Measurements from ENCODE around the gene TAPBPL.
"Not testable (repeated sequence)": the region's sequence is repeated elsewhere in the genome, so short reads cannot be mapped to it uniquely, and the experiment has no call there.

The TAPBPL gene

GRCh38 chr12:6489449-6489848 is 37.6 kb downstream of the TAPBPL start:
- POLR2A ChIA-PET: interaction anchor here (2.2 kb wide), 1 partner anchor 19 kb away, joined by 8 read pairs; the partner anchor contains the start of gene VAMP1
- H3K4me1 ChIP-seq (ENCODE audit: control extremely low read depth in 1 of 4, control insufficient read depth in 4 of 4, insufficient read depth in 4 of 4, low read length in 3 of 4): peaks cover 10 to 16% (median 13%) of the 10 kb centered on the region in 4 experiments
- no peaks in the 10 kb centered on the region for H3K9me3 ChIP-seq (ENCODE audit: control extremely low read depth in 1 of 5, control insufficient read depth in 4 of 5, insufficient read depth in 2 of 5, low read depth in 1 of 5, low read length in 4 of 5)
- no peak overlapping the region for H3K4me3 ChIP-seq (ENCODE audit: control insufficient read depth in 1 of 7, extremely low read depth in 1 of 7, insufficient read depth in 4 of 7, low read depth in 2 of 7, low read length in 6 of 7)
- CTCF ChIA-PET: no interaction called here
- no peaks in the 10 kb centered on the region for H3K27me3 ChIP-seq (replicated peaks in 2 of 5; ENCODE audit: control insufficient read depth in 4 of 5, insufficient read depth in 5 of 5, low read length in 4 of 5)
- WGBS (ENCODE audit: insufficient coverage): 86% methylated on average over 4 of the region's 4 CpGs
- no peak for DNase-seq
- H3K36me3 ChIP-seq (ENCODE audit: control insufficient read depth in 4 of 4, insufficient read depth in 4 of 4, low read length in 3 of 4): peaks cover 0 to 6% (median 2%) of the 10 kb centered on the region in 4 experiments
- no peak overlapping the region for H3K27ac ChIP-seq (ENCODE audit: insufficient read depth in 1 of 2, low read depth in 1 of 2, low read length in 2 of 2, poor library complexity in 1 of 2, severe bottlenecking in 2 of 2)

- H3K36me3 ChIP-seq (ENCODE audit: control insufficient read depth in 4 of 4, insufficient read depth in 4 of 4, low read length in 3 of 4); H3K27me3 ChIP-seq (replicated peaks in 2 of 5; ENCODE audit: control insufficient read depth in 4 of 5, insufficient read depth in 5 of 5, low read length in 4 of 5); H3K4me3 ChIP-seq (ENCODE audit: control insufficient read depth in 1 of 7, extremely low read depth in 1 of 7, insufficient read depth in 4 of 7, low read depth in 2 of 7, low read length in 6 of 7); H3K9me3 ChIP-seq (ENCODE audit: control extremely low read depth in 1 of 5, control insufficient read depth in 4 of 5, insufficient read depth in 2 of 5, low read depth in 1 of 5, low read length in 4 of 5); POLR2A ChIA-PET; H3K27ac ChIP-seq (ENCODE audit: insufficient read depth in 1 of 2, low read depth in 1 of 2, low read length in 2 of 2, poor library complexity in 1 of 2, severe bottlenecking in 2 of 2); DNase-seq: not testable (repeated sequence)
- CTCF ChIA-PET: interaction anchor here (0.7 to 0.8 kb wide), 4 partner anchors 11 to 78 kb away, joined by 3 read pairs; partner anchors contain the start of gene NOP2
- H3K4me1 ChIP-seq (ENCODE audit: control extremely low read depth in 1 of 4, control insufficient read depth in 4 of 4, insufficient read depth in 4 of 4, low read length in 3 of 4): peaks cover 21 to 29% (median 25%) of the 10 kb centered on the region in 4 experiments
- no CpG with 5 or more reads among the region's 1 CpG for WGBS (ENCODE audit: insufficient coverage)
Observed at GRCh38 chr12:6490673-6491072, 38.8 kb downstream of the TAPBPL start.

GRCh38 chr12:6492838-6493496 is 41.1 kb downstream of the TAPBPL start, which contains the start of gene MRPL51:
Gene MRPL51 (minus strand): TSS chr12:6493262. CDS start chr12:6493136, 126 bp downstream.
- peak within 1 kb of the TSS; percentile 90 to 98 (median 95) for H3K4me3 ChIP-seq (ENCODE audit: control insufficient read depth in 1 of 7, extremely low read depth in 1 of 7, insufficient read depth in 4 of 7, low read depth in 2 of 7, low read length in 6 of 7)
- H3K27ac ChIP-seq (ENCODE audit: insufficient read depth in 1 of 2, low read depth in 1 of 2, low read length in 2 of 2, poor library complexity in 1 of 2, severe bottlenecking in 2 of 2): peak within 1 kb of the TSS; percentile 93 to 94
- DNase-seq: peak; percentile 88 to 95 (median 93)
- 0% methylated on average over 31 of the region's 39 CpGs for WGBS (ENCODE audit: insufficient coverage)
- peaks cover 3 to 20% (median 9%) of the 10 kb centered on the region in 4 experiments for H3K36me3 ChIP-seq (ENCODE audit: control insufficient read depth in 4 of 4, insufficient read depth in 4 of 4, low read length in 3 of 4)
- H3K4me1 ChIP-seq (ENCODE audit: control extremely low read depth in 1 of 4, control insufficient read depth in 4 of 4, insufficient read depth in 4 of 4, low read length in 3 of 4): peaks cover 21 to 30% (median 26%) of the 10 kb centered on the region in 4 experiments
- no peaks in the 10 kb centered on the region for H3K27me3 ChIP-seq (replicated peaks in 2 of 5; ENCODE audit: control insufficient read depth in 4 of 5, insufficient read depth in 5 of 5, low read length in 4 of 5)
- POLR2A ChIA-PET: interaction anchor here (0.6 to 1.5 kb wide), 10 partner anchors 8 to 266 kb away, joined by 3 to 15 read pairs (median 4); partner anchors contain the start of genes GAPDH, VAMP1 and ZNF384
- CTCF ChIA-PET: interaction anchor here (0.7 to 2.3 kb wide), 8 partner anchors 19 to 69 kb away, joined by 3 to 10 read pairs (median 3); partner anchors contain the start of gene VAMP1
- no peaks in the 10 kb centered on the region for H3K9me3 ChIP-seq (ENCODE audit: control extremely low read depth in 1 of 5, control insufficient read depth in 4 of 5, insufficient read depth in 2 of 5, low read depth in 1 of 5, low read length in 4 of 5)

GRCh38 chr12:6493497-6494257 is 41.8 kb downstream of the TAPBPL start, which contains the start of gene NCAPD2:
Gene NCAPD2 (plus strand): TSS chr12:6494102. CDS start chr12:6495099, 997 bp downstream.
- Histone ChIP-seq H3K27me3 (replicated peaks in 2 of 5; ENCODE audit: control insufficient read depth in 4 of 5, insufficient read depth in 5 of 5, low read length in 4 of 5) (no peaks in the 10 kb centered on the region), H3K4me3 (ENCODE audit: control insufficient read depth in 1 of 7, extremely low read depth in 1 of 7, insufficient read depth in 4 of 7, low read depth in 2 of 7, low read length in 6 of 7) (peak within 1 kb of the TSS; percentile 90 to 98 (median 95)), H3K27ac (ENCODE audit: insufficient read depth in 1 of 2, low read depth in 1 of 2, low read length in 2 of 2, poor library complexity in 1 of 2, severe bottlenecking in 2 of 2) (peak within 1 kb of the TSS; percentile 93 to 94), H3K36me3 (ENCODE audit: control insufficient read depth in 4 of 4, insufficient read depth in 4 of 4, low read length in 3 of 4) (peaks cover 3 to 25% (median 11%) of the 10 kb centered on the region in 4 experiments), H3K4me1 (ENCODE audit: control extremely low read depth in 1 of 4, control insufficient read depth in 4 of 4, insufficient read depth in 4 of 4, low read length in 3 of 4) (peaks cover 21 to 30% (median 26%) of the 10 kb centered on the region in 4 experiments), H3K9me3 (ENCODE audit: control extremely low read depth in 1 of 5, control insufficient read depth in 4 of 5, insufficient read depth in 2 of 5, low read depth in 1 of 5, low read length in 4 of 5) (no peaks in the 10 kb centered on the region)
- WGBS (ENCODE audit: insufficient coverage): 0% methylated on average over 36 of the region's 49 CpGs
- ChIA-PET CTCF (interaction anchor here (0.7 to 2.3 kb wide), 8 partner anchors 18 to 70 kb away, joined by 3 to 10 read pairs (median 3); partner anchors contain the start of gene VAMP1), POLR2A (interaction anchor here (0.6 to 1.5 kb wide), 8 partner anchors 23 to 267 kb away, joined by 3 to 15 read pairs (median 3); partner anchors contain the start of genes GAPDH, VAMP1 and ZNF384)
- DNase-seq: peak; percentile 93 to 98 (median 97)

GRCh38 chr12:6494258-6494743 is 42.5 kb downstream of the TAPBPL start:
- CTCF ChIA-PET: interaction anchor here (1.3 to 1.7 kb wide), 2 partner anchors 29 to 44 kb away, joined by 5 to 9 read pairs; no protein-coding TSS in a partner anchor
- no peak for DNase-seq
- WGBS (ENCODE audit: insufficient coverage): 6% methylated on average over 8 of the region's 14 CpGs

GRCh38 chr12:6494968-6495367 is 43.1 kb downstream of the TAPBPL start:
- Histone ChIP-seq H3K9me3 (ENCODE audit: control extremely low read depth in 1 of 5, control insufficient read depth in 4 of 5, insufficient read depth in 2 of 5, low read depth in 1 of 5, low read length in 4 of 5) (no peaks in the 10 kb centered on the region), H3K36me3 (ENCODE audit: control insufficient read depth in 4 of 4, insufficient read depth in 4 of 4, low read length in 3 of 4) (peaks cover 3 to 36% (median 17%) of the 10 kb centered on the region in 4 experiments), H3K4me3 (ENCODE audit: control insufficient read depth in 1 of 7, extremely low read depth in 1 of 7, insufficient read depth in 4 of 7, low read depth in 2 of 7, low read length in 6 of 7) (peak overlapping the region in 6 of 7 experiments; percentile 90 to 98 (median 95)), H3K27ac (ENCODE audit: insufficient read depth in 1 of 2, low read depth in 1 of 2, low read length in 2 of 2, poor library complexity in 1 of 2, severe bottlenecking in 2 of 2) (peak overlapping the region in 1 of 2 experiments; percentile 79), H3K4me1 (ENCODE audit: control extremely low read depth in 1 of 4, control insufficient read depth in 4 of 4, insufficient read depth in 4 of 4, low read length in 3 of 4) (peaks cover 21 to 30% (median 26%) of the 10 kb centered on the region in 4 experiments), H3K27me3 (replicated peaks in 2 of 5; ENCODE audit: control insufficient read depth in 4 of 5, insufficient read depth in 5 of 5, low read length in 4 of 5) (no peaks in the 10 kb centered on the region)
- peak in 1 of 3 donors; percentile 0 for DNase-seq
- CTCF ChIA-PET: interaction anchor here (0.9 to 1.7 kb wide), 5 partner anchors 11 to 51 kb away, joined by 3 to 9 read pairs (median 5); no protein-coding TSS in a partner anchor
- POLR2A ChIA-PET: interaction anchor here (0.5 to 0.9 kb wide), 2 partner anchors 35 to 118 kb away, joined by 3 to 5 read pairs; no protein-coding TSS in a partner anchor
- WGBS (ENCODE audit: insufficient coverage): no CpG with 5 or more reads among the region's 1 CpG

More at GRCh38 chr12:6494258-6494743, 42.5 kb downstream of the TAPBPL start:
- POLR2A ChIA-PET: interaction anchor here (0.9 kb wide), 1 partner anchor 36 kb away, joined by 3 read pairs; no protein-coding TSS in a partner anchor
- Histone ChIP-seq H3K36me3 (ENCODE audit: control insufficient read depth in 4 of 4, insufficient read depth in 4 of 4, low read length in 3 of 4) (peaks cover 3 to 30% (median 14%) of the 10 kb centered on the region in 4 experiments), H3K27ac (ENCODE audit: insufficient read depth in 1 of 2, low read depth in 1 of 2, low read length in 2 of 2, poor library complexity in 1 of 2, severe bottlenecking in 2 of 2) (peak overlapping the region; percentile 21 to 79), H3K4me1 (ENCODE audit: control extremely low read depth in 1 of 4, control insufficient read depth in 4 of 4, insufficient read depth in 4 of 4, low read length in 3 of 4) (peaks cover 21 to 30% (median 26%) of the 10 kb centered on the region in 4 experiments), H3K9me3 (ENCODE audit: control extremely low read depth in 1 of 5, control insufficient read depth in 4 of 5, insufficient read depth in 2 of 5, low read depth in 1 of 5, low read length in 4 of 5) (no peaks in the 10 kb centered on the region), H3K4me3 (ENCODE audit: control insufficient read depth in 1 of 7, extremely low read depth in 1 of 7, insufficient read depth in 4 of 7, low read depth in 2 of 7, low read length in 6 of 7) (peak overlapping the region; percentile 90 to 98 (median 95)), H3K27me3 (replicated peaks in 2 of 5; ENCODE audit: control insufficient read depth in 4 of 5, insufficient read depth in 5 of 5, low read length in 4 of 5) (no peaks in the 10 kb centered on the region)
